Activated CD8-positive, alpha-beta memory T cell treated with anti-CD3 and anti-CD28 coated beads, Interleukin-2, amount 50 U/mL, for 48 hours (primary cell): ENCODE results near the gene TMIGD1.

ENCODE experiments used
- DNase-seq: peaks from one replicate; pipeline ENCODE4 v3.0.0-alpha.2; 2020

The TMIGD1 gene

GRCh38 chr17:30275911-30276310 is 57.9 kb downstream of the TMIGD1 start:
- DNase-seq, result no peak

- no peak for DNase-seq
Observed at GRCh38 chr17:30274887-30275286, 59.0 kb downstream of the TMIGD1 start.

- no peak for DNase-seq
Observed at GRCh38 chr17:30273373-30273772, 60.5 kb downstream of the TMIGD1 start.

- no peak for DNase-seq
Observed at GRCh38 chr17:30271102-30271501, 62.8 kb downstream of the TMIGD1 start.

- DNase-seq, result no peak
Observed at GRCh38 chr17:30267625-30268024, 66.2 kb downstream of the TMIGD1 start.
